Bronchial epithelial cell (primary cell): Measurements from ENCODE around the gene TMEM51. TPM values are rescaled to one million over a fixed set of nuclear protein-coding genes. Genes with fewer than 3 reads are reported as not detected.

Experiments used
- DNase-seq: peaks from one replicate; pipeline ENCODE4 v3.0.0-alpha.2; 2010; ENCODE audit warnings: low read depth
- FAIRE-seq: peaks from 2 replicates; lab custom pipeline; 2011; peaks lifted over from hg19 to GRCh38; lab: Jason Lieb, UNC
- H3K27me3 ChIP-seq: 2 replicates; pipeline ENCODE4 v1.5.1; 2011; ENCODE audit warnings: low read length; ENCODE audit not compliant: control insufficient read depth, insufficient read depth
- H3K36me3 ChIP-seq: 2 replicates; pipeline ENCODE4 v1.5.1; 2011; ENCODE audit warnings: low read length; ENCODE audit not compliant: control insufficient read depth, insufficient read depth
- H3K4me3 ChIP-seq: 2 replicates; pipeline ENCODE4 v1.5.1; 2011; ENCODE audit warnings: mild to moderate bottlenecking, low read depth, low read length, control low read depth
- CTCF ChIP-seq: IDR thresholded peaks from 2 replicates; pipeline ENCODE4 v1.5.1; 2011; ENCODE audit warnings: mild to moderate bottlenecking, moderate library complexity, low read length, control low read depth, inconsistent platforms; ENCODE audit not compliant: insufficient read depth, severe bottlenecking
- total RNA-seq: library from RNA; depleted of rRNA; stranded (reverse); fragments of >200 nt; gene quantifications from 2 replicates; pipeline ENCODE4 v1.2.1, GENCODE V29; 2014

Gene TMEM51
- total RNA-seq, 1 donor from 2014 or later: 5.3 TPM

- TF ChIP-seq CTCF: no peak
- no peak for FAIRE-seq
- no peak for DNase-seq
Measured at GRCh38 chr1:15146971-15147376, 6.6 kb upstream of the TMEM51 start.

GRCh38 chr1:15148004-15148403, 5.5 kb upstream of the TMEM51 start:
- H3K4me3 ChIP-seq: no peak overlapping the region
- DNase-seq: no peak
- H3K27me3 ChIP-seq: no peaks in the 10 kb centered on the region
- TF ChIP-seq CTCF: no peak
- no peaks in the 10 kb centered on the region for H3K36me3 ChIP-seq
- FAIRE-seq: no peak

More at GRCh38 chr1:15146971-15147376, 6.6 kb upstream of the TMEM51 start:
- Histone ChIP-seq H3K36me3 (no peaks in the 10 kb centered on the region), H3K27me3 (no peaks in the 10 kb centered on the region), H3K4me3 (no peak overlapping the region)

GRCh38 chr1:15148475-15148874, 5.1 kb upstream of the TMEM51 start:
- FAIRE-seq (no peak), DNase-seq (peak; percentile 56)
- TF ChIP-seq CTCF: no peak
- H3K27me3 ChIP-seq: no peaks in the 10 kb centered on the region
- no peaks in the 10 kb centered on the region for H3K36me3 ChIP-seq
- no peak overlapping the region for H3K4me3 ChIP-seq

- DNase-seq: no peak
- FAIRE-seq: no peak
- H3K4me3 ChIP-seq: no peak overlapping the region
- no peaks in the 10 kb centered on the region for H3K27me3 ChIP-seq
- no peaks in the 10 kb centered on the region for H3K36me3 ChIP-seq
- no peak for TF ChIP-seq CTCF
Measured at GRCh38 chr1:15148941-15149340, 4.6 kb upstream of the TMEM51 start.

- FAIRE-seq (no peak), DNase-seq (no peak)
- H3K4me3 ChIP-seq: no peak overlapping the region
Measured at GRCh38 chr1:15150376-15150775, 3.2 kb upstream of the TMEM51 start.

More at GRCh38 chr1:15150376-15150775, 3.2 kb upstream of the TMEM51 start:
- no peaks in the 10 kb centered on the region for H3K36me3 ChIP-seq
- no peak for TF ChIP-seq CTCF
- H3K27me3 ChIP-seq: no peaks in the 10 kb centered on the region
